Activated CD8-positive, alpha-beta memory T cell treated with anti-CD3 and anti-CD28 coated beads, Interleukin-2, amount 50 U/mL, for 1 hour (primary cell): ENCODE measurements around the gene NR5A1.

Experiments used
- DNase-seq: peaks from one replicate; pipeline ENCODE4 v3.0.0-alpha.2; 2020; ENCODE audit errors: extremely low read depth

NR5A1 gene

GRCh38 chr9:124457887-124458431 is 49.2 kb downstream of the NR5A1 start:
- no peak for DNase-seq

GRCh38 chr9:124457079-124457886 is 49.9 kb downstream of the NR5A1 start:
- no peak for DNase-seq

- DNase-seq, result no peak
Measured at GRCh38 chr9:124456341-124457078, 50.7 kb downstream of the NR5A1 start.

- DNase-seq, result no peak
Measured at GRCh38 chr9:124455820-124456219, 51.4 kb downstream of the NR5A1 start.

- DNase-seq, result no peak
Measured at GRCh38 chr9:124454791-124455443, 52.3 kb downstream of the NR5A1 start.

GRCh38 chr9:124454296-124454695 is 52.9 kb downstream of the NR5A1 start:
- no peak for DNase-seq

GRCh38 chr9:124453586-124454191 is 53.5 kb downstream of the NR5A1 start:
- no peak for DNase-seq

GRCh38 chr9:124452841-124453585 is 54.2 kb downstream of the NR5A1 start:
- DNase-seq, result no peak

- no peak for DNase-seq
Measured at GRCh38 chr9:124452326-124452725, 54.9 kb downstream of the NR5A1 start.

GRCh38 chr9:124450931-124451661 is 56.1 kb downstream of the NR5A1 start:
- no peak for DNase-seq

GRCh38 chr9:124450241-124450924 is 56.8 kb downstream of the NR5A1 start, which contains the start of gene ADGRD2:
Gene ADGRD2 (plus strand): TSS chr9:124450451. CDS start chr9:124451667, 1,216 bp downstream.
- DNase-seq, result no peak

- DNase-seq, result no peak
Measured at GRCh38 chr9:124449381-124450151, 57.6 kb downstream of the NR5A1 start.

GRCh38 chr9:124448019-124448418 is 59.2 kb downstream of the NR5A1 start:
- DNase-seq, result no peak

- no peak for DNase-seq
Measured at GRCh38 chr9:124447297-124447661, 59.9 kb downstream of the NR5A1 start.

- no peak for DNase-seq
Measured at GRCh38 chr9:124444166-124444565, 63.0 kb downstream of the NR5A1 start.

- no peak for DNase-seq
Measured at GRCh38 chr9:124443625-124444024, 63.6 kb downstream of the NR5A1 start.

GRCh38 chr9:124442826-124443225 is 64.4 kb downstream of the NR5A1 start:
- DNase-seq, result no peak

- DNase-seq, result no peak
Measured at GRCh38 chr9:124442379-124442778, 64.8 kb downstream of the NR5A1 start.

GRCh38 chr9:124441291-124441690 is 65.9 kb downstream of the NR5A1 start:
- no peak for DNase-seq
